ENCODE data around the gene D2HGDH. TPM values are rescaled to one million over a fixed set of nuclear protein-coding genes. Genes with fewer than 3 reads are reported as not detected.

The D2HGDH gene
- total and polyA plus RNA-seq, 2 of the 13 experiments (the other 11 are each of a cell fraction or from before 2014, with no cell fraction given) = 19.2 to 20.3 TPM

- TF ChIP-seq ONECUT2 (CRISPR knock-in tag; IDR thresholded peaks at IDR 0.05) = peak; percentile 54; the same call in 1 of the 2 replicates
- TF ChIP-seq LCORL (IDR thresholded peaks at IDR 0.05) = no peak
- peak; percentile 98 for TF ChIP-seq LCORL (CRISPR knock-in tag; IDR thresholded peaks at IDR 0.05)
- TF ChIP-seq ISX (CRISPR knock-in tag; conservative IDR thresholded peaks at IDR 0.05) = peak; percentile 94
- TF ChIP-seq IKZF1 (IDR thresholded peaks at IDR 0.05) = no peak
- peak; percentile 53 for TF ChIP-seq BCL6 (CRISPR knock-in tag; IDR thresholded peaks at IDR 0.05)
- no peak for TF ChIP-seq ZNF512 (CRISPR knock-in tag; IDR thresholded peaks at IDR 0.05)
- TF ChIP-seq ATF3 (CRISPR knock-in tag; IDR thresholded peaks at IDR 0.05) = peak; percentile 12; the same call in 1 of the 2 replicates
- TF ChIP-seq HNRNPUL1 (IDR thresholded peaks at IDR 0.05; ENCODE audit: low read depth, low read length) = no peak
- TF ChIP-seq ZNF274 (CRISPR knock-in tag; IDR thresholded peaks at IDR 0.05) = peak; percentile 94
- peak; percentile 53; the same call in 1 of the 2 replicates for TF ChIP-seq TGIF2 (CRISPR knock-in tag; IDR thresholded peaks at IDR 0.05)
- peak; percentile 88 for TF ChIP-seq KDM1A (CRISPR knock-in tag; IDR thresholded peaks at IDR 0.05)
- TF ChIP-seq ZFP62 (CRISPR knock-in tag; IDR thresholded peaks at IDR 0.05) = no peak
- peak; percentile 48; the same call in 1 of the 2 replicates for TF ChIP-seq ZNF121 (CRISPR knock-in tag; IDR thresholded peaks at IDR 0.05)
- peak; percentile 49; the same call in 1 of the 2 replicates for TF ChIP-seq RFX5 (IDR thresholded peaks at IDR 0.05; ENCODE audit: low read depth, low read length)
- peak; percentile 88 for TF ChIP-seq SALL2 (CRISPR knock-in tag; IDR thresholded peaks at IDR 0.05)
- peak; percentile 95 for TF ChIP-seq HNRNPL (IDR thresholded peaks at IDR 0.05; ENCODE audit: low read depth, low read length)
- TF ChIP-seq RAD21 (CRISPR knock-in tag; IDR thresholded peaks at IDR 0.05) = no peak; the same call in 1 of the 2 replicates
- no peak; the same call in 1 of the 2 replicates for TF ChIP-seq ZNF567 (CRISPR knock-in tag; IDR thresholded peaks at IDR 0.05; ENCODE audit: borderline replicate concordance)
- peak; percentile 47; the same call in 1 of the 2 replicates for TF ChIP-seq SMAD9 (CRISPR knock-in tag; IDR thresholded peaks at IDR 0.05)
- TF ChIP-seq ZNF543 (CRISPR knock-in tag; IDR thresholded peaks at IDR 0.05) = peak; percentile 83; the same call in 1 of the 2 replicates
- TF ChIP-seq, protein P1, sequence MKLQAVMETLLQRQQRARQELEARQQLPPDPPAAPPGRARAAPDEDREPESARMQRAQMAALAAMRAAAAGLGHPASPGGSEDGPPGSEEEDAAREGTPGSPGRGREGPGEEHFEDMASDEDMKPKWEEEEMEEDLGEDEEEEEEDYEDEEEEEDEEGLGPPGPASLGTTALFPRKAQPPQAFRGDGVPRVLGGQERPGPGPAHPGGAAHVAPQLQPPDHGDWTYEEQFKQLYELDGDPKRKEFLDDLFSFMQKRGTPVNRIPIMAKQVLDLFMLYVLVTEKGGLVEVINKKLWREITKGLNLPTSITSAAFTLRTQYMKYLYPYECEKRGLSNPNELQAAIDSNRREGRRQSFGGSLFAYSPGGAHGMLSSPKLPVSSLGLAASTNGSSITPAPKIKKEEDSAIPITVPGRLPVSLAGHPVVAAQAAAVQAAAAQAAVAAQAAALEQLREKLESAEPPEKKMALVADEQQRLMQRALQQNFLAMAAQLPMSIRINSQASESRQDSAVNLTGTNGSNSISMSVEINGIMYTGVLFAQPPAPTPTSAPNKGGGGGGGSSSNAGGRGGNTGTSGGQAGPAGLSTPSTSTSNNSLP (IDR thresholded peaks at IDR 0.05; ENCODE audit: low read depth, low read length) = no peak
- TF ChIP-seq CCAR2 (optimal IDR thresholded peaks at IDR 0.05; ENCODE audit: low read depth, low read length) = no peak
- TF ChIP-seq POLR2AphosphoS5 (IDR thresholded peaks at IDR 0.05; ENCODE audit: low read depth, low read length) = peak; percentile 98
- peak; percentile 66 for TF ChIP-seq RXRB (CRISPR knock-in tag; IDR thresholded peaks at IDR 0.05; ENCODE audit: borderline replicate concordance)
- TF ChIP-seq JDP2 (CRISPR knock-in tag; IDR thresholded peaks at IDR 0.05; ENCODE audit: borderline replicate concordance) = no peak; the same call in 1 of the 2 replicates
- TF ChIP-seq ZNF556 (CRISPR knock-in tag; IDR thresholded peaks at IDR 0.05; ENCODE audit: borderline replicate concordance) = peak; percentile 78; the same call in 1 of the 2 replicates
- TF ChIP-seq TEAD2 (CRISPR knock-in tag; IDR thresholded peaks at IDR 0.05) = peak; percentile 76; the same call in 1 of the 2 replicates
- peak; percentile 90 for TF ChIP-seq ZBTB7B (CRISPR knock-in tag; IDR thresholded peaks at IDR 0.05)
These were observed 74.4 kb downstream of the D2HGDH start, which contains the start of gene NEU4 (continued) for GRCh38 chr2:241808721-241809382.

All from HepG2 (cell line).